A549 (cell line): ENCODE results near the gene LDAF1.
"Not testable (repeated sequence)": the region's sequence is repeated elsewhere in the genome, so short reads cannot be mapped to it uniquely, and the experiment has no call there.

Source experiments
- HOXA7 ChIP-seq: fragments of 250-450 bp; sonication (Bioruptor Pico); IDR thresholded peaks from 2 replicates; pipeline ENCODE4 v1.5.0; 2020; ENCODE audit warnings: mild to moderate bottlenecking, moderate library complexity
- JUN ChIP-seq, 2 experiments: fragments of >200 bp; sonication (Bioruptor Twin); formaldehyde crosslinking; IDR thresholded peaks; 2 replicates in 1 of 2; 3 replicates in 1 of 2; pipeline ENCODE4 v1.6.1; 2016 to 2017
- TF ChIP-seq, protein P1 (sequence below): fragments of >200 bp; sonication (Bioruptor Twin); formaldehyde crosslinking; IDR thresholded peaks from 3 replicates; pipeline ENCODE4 v1.5.1; 2016

- TF ChIP-seq HOXA7 (CRISPR knock-in tag); JUN (IDR thresholded peaks at IDR 0.05): not testable (repeated sequence)
- TF ChIP-seq, protein P1, sequence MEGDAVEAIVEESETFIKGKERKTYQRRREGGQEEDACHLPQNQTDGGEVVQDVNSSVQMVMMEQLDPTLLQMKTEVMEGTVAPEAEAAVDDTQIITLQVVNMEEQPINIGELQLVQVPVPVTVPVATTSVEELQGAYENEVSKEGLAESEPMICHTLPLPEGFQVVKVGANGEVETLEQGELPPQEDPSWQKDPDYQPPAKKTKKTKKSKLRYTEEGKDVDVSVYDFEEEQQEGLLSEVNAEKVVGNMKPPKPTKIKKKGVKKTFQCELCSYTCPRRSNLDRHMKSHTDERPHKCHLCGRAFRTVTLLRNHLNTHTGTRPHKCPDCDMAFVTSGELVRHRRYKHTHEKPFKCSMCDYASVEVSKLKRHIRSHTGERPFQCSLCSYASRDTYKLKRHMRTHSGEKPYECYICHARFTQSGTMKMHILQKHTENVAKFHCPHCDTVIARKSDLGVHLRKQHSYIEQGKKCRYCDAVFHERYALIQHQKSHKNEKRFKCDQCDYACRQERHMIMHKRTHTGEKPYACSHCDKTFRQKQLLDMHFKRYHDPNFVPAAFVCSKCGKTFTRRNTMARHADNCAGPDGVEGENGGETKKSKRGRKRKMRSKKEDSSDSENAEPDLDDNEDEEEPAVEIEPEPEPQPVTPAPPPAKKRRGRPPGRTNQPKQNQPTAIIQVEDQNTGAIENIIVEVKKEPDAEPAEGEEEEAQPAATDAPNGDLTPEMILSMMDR: not testable (repeated sequence)
Observed at GRCh38 chr16:21156011-21156410, 2.5 kb upstream of the LDAF1 start.
